ENCODE results near the gene DDX1. TPM values are rescaled to one million over a fixed set of nuclear protein-coding genes. Genes with fewer than 3 reads are reported as not detected.

Gene DDX1
- total RNA-seq, 1 donor from 2014 or later = 255 TPM

DNA sequence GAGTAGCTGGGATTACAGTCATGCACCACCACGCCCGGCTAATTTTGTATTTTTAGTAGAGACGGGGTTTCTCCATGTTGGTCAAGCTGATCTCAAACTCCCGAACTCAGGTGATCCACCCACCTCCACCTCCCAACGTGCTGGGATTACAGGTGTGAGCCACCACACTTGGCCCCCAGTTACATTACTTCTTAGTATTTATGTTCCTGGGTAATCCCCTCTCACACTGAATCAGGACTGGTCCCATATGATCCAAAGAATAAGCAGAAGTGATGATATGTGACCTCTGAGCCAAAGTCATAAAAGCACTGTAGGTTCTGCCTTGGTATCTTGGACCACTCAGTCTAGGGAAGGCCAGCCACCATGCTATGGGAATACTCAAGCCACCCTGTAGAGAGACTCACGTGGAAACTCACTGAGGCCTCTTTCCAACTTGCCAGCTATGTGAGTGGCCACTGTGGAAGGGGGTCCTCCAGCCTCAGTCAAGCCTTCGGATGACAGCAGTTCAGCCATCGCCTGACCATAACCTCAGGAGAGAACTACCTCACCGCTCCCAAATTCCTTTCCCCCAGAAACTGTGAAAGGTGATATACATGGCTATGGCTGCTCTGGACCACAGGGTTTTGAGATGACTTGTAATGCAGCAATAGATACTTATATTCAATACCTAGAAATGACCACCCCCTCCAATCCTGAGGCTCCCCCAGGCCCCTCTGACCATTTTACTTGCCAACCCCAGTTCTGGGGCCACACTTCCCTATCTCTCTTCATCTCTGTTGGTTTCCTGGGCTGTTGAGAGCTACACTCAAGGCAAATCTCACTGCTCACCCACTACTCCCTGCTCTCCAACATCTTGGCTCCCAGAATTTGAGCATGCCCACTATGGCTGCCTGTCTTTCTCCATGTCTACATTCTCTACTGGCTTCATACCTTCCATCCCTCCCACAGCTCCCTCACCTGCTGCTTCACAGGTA, 80.5 kb downstream of the DDX1 start:
- Mint-ChIP-seq H3K27me3 (ENCODE audit: unreplicated experiment) (peaks cover 7% of the 10 kb centered on the region), H3K4me3 (ENCODE audit: unreplicated experiment) (no peak overlapping the region), H3K27ac (ENCODE audit: unreplicated experiment) (no peak overlapping the region), H3K9me3 (ENCODE audit: unreplicated experiment) (peaks cover 4% of the 10 kb centered on the region), H3K36me3 (ENCODE audit: unreplicated experiment) (no peaks in the 10 kb centered on the region), H3K4me1 (ENCODE audit: low read depth, unreplicated experiment) (peaks cover 21% of the 10 kb centered on the region)
- no peak for DNase-seq
- TF ChIP-seq, protein P1, sequence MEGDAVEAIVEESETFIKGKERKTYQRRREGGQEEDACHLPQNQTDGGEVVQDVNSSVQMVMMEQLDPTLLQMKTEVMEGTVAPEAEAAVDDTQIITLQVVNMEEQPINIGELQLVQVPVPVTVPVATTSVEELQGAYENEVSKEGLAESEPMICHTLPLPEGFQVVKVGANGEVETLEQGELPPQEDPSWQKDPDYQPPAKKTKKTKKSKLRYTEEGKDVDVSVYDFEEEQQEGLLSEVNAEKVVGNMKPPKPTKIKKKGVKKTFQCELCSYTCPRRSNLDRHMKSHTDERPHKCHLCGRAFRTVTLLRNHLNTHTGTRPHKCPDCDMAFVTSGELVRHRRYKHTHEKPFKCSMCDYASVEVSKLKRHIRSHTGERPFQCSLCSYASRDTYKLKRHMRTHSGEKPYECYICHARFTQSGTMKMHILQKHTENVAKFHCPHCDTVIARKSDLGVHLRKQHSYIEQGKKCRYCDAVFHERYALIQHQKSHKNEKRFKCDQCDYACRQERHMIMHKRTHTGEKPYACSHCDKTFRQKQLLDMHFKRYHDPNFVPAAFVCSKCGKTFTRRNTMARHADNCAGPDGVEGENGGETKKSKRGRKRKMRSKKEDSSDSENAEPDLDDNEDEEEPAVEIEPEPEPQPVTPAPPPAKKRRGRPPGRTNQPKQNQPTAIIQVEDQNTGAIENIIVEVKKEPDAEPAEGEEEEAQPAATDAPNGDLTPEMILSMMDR (IDR thresholded peaks at IDR 0.05; ENCODE audit: partially characterized antibody, unreplicated experiment) = no peak

DNA sequence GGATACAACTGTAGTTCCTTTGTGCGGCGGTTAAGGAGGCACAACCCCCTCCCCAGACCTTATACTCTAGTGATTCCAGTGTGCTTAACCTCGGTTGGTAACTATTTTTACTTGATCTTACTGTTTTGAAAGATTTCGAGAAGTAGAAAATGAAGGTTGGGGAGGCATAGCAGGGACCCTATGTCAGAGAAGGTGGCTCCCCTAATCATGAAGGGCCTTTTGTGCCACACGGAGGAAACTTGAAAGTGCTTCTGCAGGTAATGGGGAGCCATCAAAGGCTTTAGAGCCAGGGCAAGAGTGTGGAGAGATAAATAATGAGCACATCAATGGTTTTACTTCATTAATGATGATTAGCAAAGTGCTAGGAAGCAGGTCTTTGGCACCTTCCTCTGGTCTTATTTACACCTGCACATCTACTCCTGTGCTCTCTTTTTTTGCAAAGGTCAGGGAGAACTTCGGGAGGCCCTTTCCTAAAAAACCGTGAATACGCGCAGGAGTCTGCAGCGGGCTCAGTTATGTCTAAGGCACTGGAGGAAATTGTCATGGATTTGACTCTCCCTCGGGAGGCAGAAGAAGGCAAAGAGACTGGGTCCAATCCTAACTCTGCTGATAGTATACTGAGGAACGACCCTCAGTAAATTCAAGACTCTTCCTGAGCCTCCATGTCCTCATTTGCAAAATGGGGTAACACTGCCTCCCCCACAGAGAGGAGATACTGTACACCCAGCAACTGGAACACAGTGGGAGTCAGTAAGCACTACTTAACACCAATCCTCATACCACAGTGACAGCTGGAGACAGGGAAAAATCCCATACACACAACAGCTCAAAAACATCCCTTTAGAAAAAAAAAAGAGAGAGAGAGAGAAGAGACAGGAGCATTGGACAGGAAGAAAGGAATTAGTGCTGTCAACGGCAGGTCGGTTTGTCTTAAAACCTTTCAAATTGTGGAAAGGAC, 81.6 kb downstream of the DDX1 start:
- no peaks in the 10 kb centered on the region for H3K36me3 Mint-ChIP-seq (ENCODE audit: unreplicated experiment)
- TF ChIP-seq, protein P1 (IDR thresholded peaks at IDR 0.05; ENCODE audit: partially characterized antibody, unreplicated experiment) = no peak
- peaks cover 4% of the 10 kb centered on the region for H3K9me3 Mint-ChIP-seq (ENCODE audit: unreplicated experiment)
- no peak for DNase-seq
- H3K27ac Mint-ChIP-seq (ENCODE audit: unreplicated experiment) = no peak overlapping the region
- peaks cover 7% of the 10 kb centered on the region for H3K27me3 Mint-ChIP-seq (ENCODE audit: unreplicated experiment)
- H3K4me1 Mint-ChIP-seq (ENCODE audit: low read depth, unreplicated experiment) = peaks cover 21% of the 10 kb centered on the region
- no peak overlapping the region for H3K4me3 Mint-ChIP-seq (ENCODE audit: unreplicated experiment)

DNA sequence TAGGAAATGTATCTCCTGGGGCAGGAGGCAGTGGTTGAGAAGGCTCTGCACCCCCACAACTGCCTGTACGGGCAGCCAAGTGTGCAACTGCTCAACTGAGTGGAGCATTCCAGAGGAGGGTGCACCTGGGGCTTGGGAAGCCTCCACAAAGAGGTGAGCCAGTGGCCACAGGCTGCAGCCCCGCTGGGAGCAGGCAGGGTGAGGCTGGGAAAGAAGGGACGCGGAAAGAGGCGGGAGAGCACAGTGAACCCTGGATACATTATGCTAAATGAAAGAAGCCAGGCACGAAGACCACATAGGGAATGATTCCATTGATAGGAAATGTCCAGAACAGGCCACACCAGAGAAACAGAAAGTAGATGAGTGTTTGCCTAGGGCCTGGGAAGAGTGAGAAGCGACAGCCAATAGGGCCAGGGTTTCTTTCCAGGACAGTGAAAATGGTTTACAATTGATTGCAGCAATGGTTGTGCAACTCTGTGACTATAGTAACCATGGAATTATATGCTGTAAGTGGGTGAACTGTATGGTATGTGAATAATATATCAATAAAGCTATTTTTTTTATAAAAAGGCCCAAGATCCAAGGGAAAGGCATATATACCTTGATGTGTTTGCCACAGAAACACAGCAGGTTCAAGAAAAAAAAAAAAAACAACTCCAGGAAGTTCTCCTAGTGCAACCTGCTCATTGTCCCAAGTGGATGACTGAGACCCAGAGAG, 82.4 kb downstream of the DDX1 start:
- DNase-seq = no peak
- peaks cover 7% of the 10 kb centered on the region for H3K27me3 Mint-ChIP-seq (ENCODE audit: unreplicated experiment)
- H3K4me3 Mint-ChIP-seq (ENCODE audit: unreplicated experiment) = no peak overlapping the region
- no peaks in the 10 kb centered on the region for H3K36me3 Mint-ChIP-seq (ENCODE audit: unreplicated experiment)
- H3K27ac Mint-ChIP-seq (ENCODE audit: unreplicated experiment) = no peak overlapping the region
- peaks cover 18% of the 10 kb centered on the region for H3K4me1 Mint-ChIP-seq (ENCODE audit: low read depth, unreplicated experiment)
- TF ChIP-seq, protein P1 (IDR thresholded peaks at IDR 0.05; ENCODE audit: partially characterized antibody, unreplicated experiment) = no peak
- H3K9me3 Mint-ChIP-seq (ENCODE audit: unreplicated experiment) = peaks cover 4% of the 10 kb centered on the region

DNA sequence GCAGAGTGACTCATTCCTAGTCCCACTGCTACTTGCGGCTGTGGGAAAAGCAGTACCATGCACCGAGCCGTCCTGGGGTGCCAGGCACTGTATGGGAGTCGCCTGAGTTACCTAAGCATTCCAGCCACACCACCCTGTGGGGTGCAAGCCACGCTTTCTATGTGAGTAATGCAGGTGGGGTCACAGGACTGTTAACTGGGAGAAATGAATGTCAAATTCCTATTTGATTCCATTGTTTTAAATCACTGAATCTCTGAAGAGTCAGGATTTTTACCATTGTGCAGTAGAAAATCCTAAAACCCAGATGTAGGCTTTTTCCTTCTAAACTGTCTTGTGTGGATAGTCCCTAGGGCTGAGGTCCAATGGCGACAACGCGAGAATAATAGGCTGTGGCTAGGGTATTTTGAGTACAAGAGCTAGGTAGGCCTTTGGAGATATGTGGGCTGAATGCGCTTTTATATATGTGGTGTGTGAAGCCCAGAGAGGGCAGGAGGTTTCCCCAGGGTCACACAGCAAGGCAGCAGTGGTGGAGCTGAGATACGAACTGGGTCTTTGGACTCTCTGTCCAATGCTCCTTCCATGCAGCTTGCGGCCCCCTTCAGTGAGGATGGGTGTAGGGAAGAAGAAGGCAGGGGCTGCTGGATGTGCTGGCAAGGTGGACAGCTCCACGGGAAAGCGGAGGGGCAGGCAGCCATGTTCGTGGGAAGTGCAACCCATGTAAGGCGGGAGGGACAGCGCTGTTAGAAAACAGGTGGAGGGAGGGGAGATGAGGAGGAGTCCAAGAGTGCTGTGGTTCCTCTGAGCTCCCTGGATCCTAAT, 83.2 kb downstream of the DDX1 start:
- peaks cover 15% of the 10 kb centered on the region for H3K4me1 Mint-ChIP-seq (ENCODE audit: low read depth, unreplicated experiment)
- peaks cover 7% of the 10 kb centered on the region for H3K27me3 Mint-ChIP-seq (ENCODE audit: unreplicated experiment)
- no peak overlapping the region for H3K4me3 Mint-ChIP-seq (ENCODE audit: unreplicated experiment)
- H3K36me3 Mint-ChIP-seq (ENCODE audit: unreplicated experiment) = peaks cover 5% of the 10 kb centered on the region
- no peak for DNase-seq
- H3K9me3 Mint-ChIP-seq (ENCODE audit: unreplicated experiment) = peaks cover 7% of the 10 kb centered on the region
- TF ChIP-seq, protein P1 (IDR thresholded peaks at IDR 0.05; ENCODE audit: partially characterized antibody, unreplicated experiment) = no peak
- no peak overlapping the region for H3K27ac Mint-ChIP-seq (ENCODE audit: unreplicated experiment)

Data from glutamatergic neuron (in vitro differentiated cells).